Tibial nerve (tissue), 4 donors: ENCODE data around the gene DBR1.

Experiments
- CTCF ChIP-seq, 5 experiments: fragments of 200-600 bp in 3 of 5; fragments of 450-650 bp in 2 of 5; sonication (generic) in 3 of 5; IDR thresholded peaks; one replicate each; pipeline ENCODE4 v1.5.1; 2016 to 2019; ENCODE audit warnings: antibody characterized with exemption in 5 of 5, mild to moderate bottlenecking in 3 of 5, moderate library complexity in 2 of 5
- EP300 ChIP-seq, 2 donors: sonication (generic); formaldehyde crosslinking; IDR thresholded peaks; one replicate each; pipeline ENCODE4 v1.6.1; 2017; ENCODE audit warnings: antibody characterized with exemption in 2 of 2, mild to moderate bottlenecking in 1 of 2
- POLR2A ChIP-seq, 2 donors: fragments of 450-650 bp; IDR thresholded peaks; one replicate each; pipeline ENCODE4 v1.6.1; 2017; ENCODE audit warnings: antibody characterized with exemption in 2 of 2, mild to moderate bottlenecking in 2 of 2, moderate library complexity in 2 of 2

GRCh38 chr3:138173769-138174420, 826 bp downstream of the DBR1 start:
- TF ChIP-seq CTCF (IDR thresholded peaks at IDR 0.05), result no peak
- TF ChIP-seq EP300 (IDR thresholded peaks at IDR 0.05), result no peak
- no peak for TF ChIP-seq POLR2A (IDR thresholded peaks at IDR 0.05)
